Measurements from ENCODE around the gene PLEKHO2. TPM values are rescaled to one million over a fixed set of nuclear protein-coding genes. Genes with fewer than 3 reads are reported as not detected.

PLEKHO2 gene
- total RNA-seq, 1 experiment from 2014 or later = 8.1 TPM

DNA sequence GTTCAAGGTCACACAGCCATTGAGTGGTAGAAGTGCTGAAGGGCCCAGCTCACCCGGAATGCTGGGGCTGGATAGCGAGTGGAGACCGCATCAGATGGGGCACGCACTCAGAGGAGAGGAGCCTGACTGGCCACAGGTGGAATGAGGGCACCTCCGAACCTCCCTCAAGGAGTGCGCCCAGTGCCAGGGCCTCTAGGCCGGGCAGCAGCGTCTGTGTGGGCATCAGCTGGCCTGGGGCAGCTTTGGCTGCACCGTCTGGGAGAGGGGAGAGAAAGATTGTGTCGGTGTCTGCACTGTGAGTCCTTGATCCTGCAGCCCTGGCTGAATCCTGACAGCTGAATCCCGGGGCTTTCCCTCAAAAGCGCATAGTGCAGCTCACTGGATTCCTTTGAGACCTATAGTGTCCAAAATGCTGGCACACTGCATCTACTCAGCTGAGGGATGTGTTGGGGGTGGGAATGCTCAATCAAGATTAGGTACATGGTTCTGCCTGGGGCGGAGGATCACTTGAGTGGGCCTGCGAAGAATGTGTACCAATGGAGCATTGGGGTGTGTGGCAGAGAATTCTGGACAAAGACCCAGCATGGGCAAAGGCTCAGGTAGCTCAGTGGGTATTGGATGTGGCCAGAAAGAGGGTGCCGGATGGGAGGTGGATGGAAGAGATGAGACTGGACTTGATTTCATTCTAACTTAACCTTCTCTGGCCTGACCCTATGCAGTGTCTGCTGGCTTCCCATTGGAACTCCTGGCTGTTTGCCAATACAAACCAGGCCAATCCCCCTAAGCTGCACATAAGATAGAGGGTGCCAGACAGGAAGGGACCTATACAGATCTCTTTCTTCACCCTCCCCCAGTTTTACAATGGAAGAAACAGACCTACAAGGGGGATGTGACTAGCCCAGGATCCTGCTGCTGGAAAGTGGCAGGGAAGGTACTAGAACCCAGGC, 70.9 kb downstream of the PLEKHO2 start:
- no peak for DNase-seq (ENCODE audit: low spot score)

DNA sequence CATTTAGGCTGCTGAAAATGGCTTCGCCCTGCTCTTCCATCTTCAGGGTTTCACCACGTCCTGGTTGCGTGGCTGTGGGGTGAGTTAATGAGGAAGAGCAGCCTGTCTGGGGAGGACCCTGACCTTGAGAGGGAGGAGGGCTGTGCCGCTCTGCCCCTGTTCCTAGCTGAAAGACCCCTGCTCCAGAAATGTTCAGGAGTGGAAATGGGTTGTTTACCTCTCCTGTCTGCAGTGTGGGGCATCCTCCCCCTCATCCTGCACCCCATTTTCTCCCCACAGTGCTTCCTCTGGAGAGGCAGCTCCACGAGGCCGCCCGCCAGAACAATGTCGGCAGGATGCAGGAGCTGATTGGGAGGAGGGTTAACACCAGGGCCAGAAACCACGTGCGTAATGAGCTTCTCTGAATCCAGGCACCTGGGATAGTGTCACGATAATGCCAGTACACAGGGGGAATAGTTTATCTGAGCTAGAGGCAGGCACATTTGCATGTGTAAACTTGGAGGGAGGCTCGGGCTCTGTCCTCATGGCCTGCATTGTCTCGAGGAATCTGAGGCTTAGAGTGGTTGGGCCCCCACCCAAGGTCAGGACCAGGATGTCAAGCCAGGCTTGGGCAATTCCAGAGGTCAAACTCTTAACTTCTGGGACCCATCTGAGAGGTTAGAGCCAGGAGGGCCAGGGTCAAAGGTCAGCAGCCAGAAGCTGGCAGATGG, 74.0 kb downstream of the PLEKHO2 start:
- no peak for DNase-seq (ENCODE audit: low spot score)

DNA sequence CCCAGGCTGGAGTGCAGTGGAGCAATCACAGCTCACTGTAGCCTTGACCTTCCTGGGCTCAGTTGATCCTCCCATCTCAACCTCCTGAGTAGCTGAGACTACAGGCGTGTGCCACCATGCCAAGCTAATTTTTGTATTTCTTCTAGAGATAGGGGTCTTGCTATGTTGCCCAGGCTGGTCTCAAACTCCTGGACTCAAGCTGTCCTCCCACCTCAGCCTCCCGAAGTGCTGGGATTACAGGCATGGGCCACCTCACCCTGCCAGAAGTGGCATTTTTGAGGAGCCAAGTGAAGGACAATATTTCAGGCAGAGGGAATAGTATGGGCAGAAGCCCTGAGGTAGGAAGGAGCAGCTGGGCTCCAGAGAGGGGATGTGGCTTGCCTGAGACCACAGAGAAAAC, 74.7 kb downstream of the PLEKHO2 start:
- no peak for DNase-seq (ENCODE audit: low spot score)

DNA sequence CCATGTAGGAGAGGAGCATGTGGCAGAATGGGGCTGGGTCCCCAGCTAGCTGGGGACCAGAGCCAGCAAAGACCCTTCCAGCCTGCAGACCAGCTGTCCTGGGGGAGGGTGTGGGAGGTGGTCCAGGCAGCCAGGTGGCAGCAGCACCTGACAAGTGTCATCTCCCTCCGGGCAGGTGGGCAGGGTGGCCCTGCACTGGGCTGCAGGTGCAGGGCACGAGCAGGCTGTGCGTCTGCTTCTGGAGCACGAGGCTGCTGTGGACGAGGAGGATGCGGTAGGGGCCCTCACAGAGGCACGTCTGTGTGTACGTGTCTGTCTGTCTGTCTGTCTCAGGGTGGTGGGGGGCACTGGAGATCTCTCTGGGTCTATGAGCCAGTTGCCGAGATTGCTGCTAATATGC, 75.5 kb downstream of the PLEKHO2 start:
- no peak for DNase-seq (ENCODE audit: low spot score)

Other genes with a start within 250 kb of the PLEKHO2 start
- gene RBPMS2, start 66.3 kb upstream of the PLEKHO2 start, total RNA-seq (2014; rRNA removed; shearing (Covaris generic)) = not detected in 2 replicates
- gene PIF1, start 16.3 kb upstream of the PLEKHO2 start, total RNA-seq (2014; rRNA removed; shearing (Covaris generic)) = 66.2 and 77.4 TPM in 2 replicates
- 0.60 and 0.71 TPM in 2 replicates for gene ANKDD1A, start 70.0 kb downstream of the PLEKHO2 start, total RNA-seq (2014; rRNA removed; shearing (Covaris generic))
- gene SPG21, start 148.0 kb downstream of the PLEKHO2 start, total RNA-seq (2014; rRNA removed; shearing (Covaris generic)) = 91.2 and 101 TPM in 2 replicates
- gene MTFMT, start 187.7 kb downstream of the PLEKHO2 start, total RNA-seq (2014; rRNA removed; shearing (Covaris generic)) = 17.1 and 23.1 TPM in 2 replicates
- gene SLC51B, start 203.5 kb downstream of the PLEKHO2 start, total RNA-seq (2014; rRNA removed; shearing (Covaris generic)) = 0.39 and 0.64 TPM in 2 replicates
- not detected in 2 replicates for gene RASL12, start 226.1 kb downstream of the PLEKHO2 start, total RNA-seq (2014; rRNA removed; shearing (Covaris generic))
- gene KBTBD13, start 234.8 kb downstream of the PLEKHO2 start, total RNA-seq (2014; rRNA removed; shearing (Covaris generic)) = not detected in 2 replicates